GM13976 (cell line): ENCODE results near the gene PLIN4.

ENCODE experiments used
- DNase-seq: peaks from one replicate; pipeline ENCODE4 v3.0.0; 2012; ENCODE audit warnings: low spot score
- in situ Hi-C: fragments of 300-500 bp; cut with MboI; formaldehyde crosslinking; loops from one replicate; pipeline ENCODE4 v1.12.0; 2022; ENCODE audit warnings: low sequenced_read_pairs, mixed read lengths, inconsistent platforms; ENCODE audit not compliant: unreplicated experiment
- TF ChIP-seq, protein P1 (sequence below): IDR thresholded peaks from 2 replicates; pipeline ENCODE4 v1.5.1; 2012; ENCODE audit warnings: borderline replicate concordance, mild to moderate bottlenecking; ENCODE audit not compliant: insufficient read depth; ENCODE audit errors: extremely low read depth, missing control alignments, control extremely low read depth

The PLIN4 gene

GRCh38 chr19:4464815-4465581 is 53.3 kb downstream of the PLIN4 start:
- no peak for DNase-seq
- TF ChIP-seq, protein P1, sequence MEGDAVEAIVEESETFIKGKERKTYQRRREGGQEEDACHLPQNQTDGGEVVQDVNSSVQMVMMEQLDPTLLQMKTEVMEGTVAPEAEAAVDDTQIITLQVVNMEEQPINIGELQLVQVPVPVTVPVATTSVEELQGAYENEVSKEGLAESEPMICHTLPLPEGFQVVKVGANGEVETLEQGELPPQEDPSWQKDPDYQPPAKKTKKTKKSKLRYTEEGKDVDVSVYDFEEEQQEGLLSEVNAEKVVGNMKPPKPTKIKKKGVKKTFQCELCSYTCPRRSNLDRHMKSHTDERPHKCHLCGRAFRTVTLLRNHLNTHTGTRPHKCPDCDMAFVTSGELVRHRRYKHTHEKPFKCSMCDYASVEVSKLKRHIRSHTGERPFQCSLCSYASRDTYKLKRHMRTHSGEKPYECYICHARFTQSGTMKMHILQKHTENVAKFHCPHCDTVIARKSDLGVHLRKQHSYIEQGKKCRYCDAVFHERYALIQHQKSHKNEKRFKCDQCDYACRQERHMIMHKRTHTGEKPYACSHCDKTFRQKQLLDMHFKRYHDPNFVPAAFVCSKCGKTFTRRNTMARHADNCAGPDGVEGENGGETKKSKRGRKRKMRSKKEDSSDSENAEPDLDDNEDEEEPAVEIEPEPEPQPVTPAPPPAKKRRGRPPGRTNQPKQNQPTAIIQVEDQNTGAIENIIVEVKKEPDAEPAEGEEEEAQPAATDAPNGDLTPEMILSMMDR = no peak
- in situ Hi-C loops = no loop called here

DNA sequence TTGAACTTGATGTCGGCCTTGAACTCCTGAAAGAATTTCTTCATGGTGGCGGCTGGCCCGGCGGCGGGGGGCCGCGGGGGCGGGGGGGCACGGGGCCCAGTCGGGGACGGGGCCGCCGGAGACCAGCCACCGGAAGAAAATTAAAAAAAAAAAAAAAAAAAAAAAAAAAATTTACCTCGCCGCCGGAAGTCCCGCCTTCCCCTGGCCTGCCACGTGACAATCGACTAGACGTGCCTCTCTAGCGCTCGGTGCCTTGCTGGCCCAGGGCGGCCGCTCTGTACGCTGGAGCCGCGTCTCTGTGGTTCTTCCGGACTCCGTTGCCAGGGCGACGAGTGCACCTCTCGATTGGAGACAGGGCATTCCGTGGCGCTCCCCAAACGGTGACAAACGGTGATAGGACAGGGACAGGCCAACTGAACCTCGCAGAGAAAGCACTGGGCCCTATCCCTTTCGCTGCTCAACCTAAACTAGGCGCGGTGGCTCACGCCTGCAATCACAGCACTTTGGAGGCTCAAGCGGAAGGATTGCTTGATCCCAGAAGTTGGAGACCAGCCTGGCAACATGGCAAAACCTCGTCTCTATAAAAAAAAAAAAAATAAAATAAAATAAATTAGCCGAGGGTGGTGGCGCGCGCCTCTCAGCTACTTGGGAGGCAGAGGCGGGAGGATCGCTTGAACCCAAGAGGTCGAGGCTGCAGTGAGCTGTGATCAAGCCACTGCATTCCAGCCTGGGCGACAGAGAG is 60.5 kb downstream of the PLIN4 start, which contains the start of gene UBXN6:
Gene UBXN6 (minus strand): TSS at position 141 of the 742 bp plus-strand sequence. CDS start 97 bp downstream, at position 44.
- in situ Hi-C loops = no loop called here
- DNase-seq = peak; percentile 99
- TF ChIP-seq, protein P1 = no peak

DNA sequence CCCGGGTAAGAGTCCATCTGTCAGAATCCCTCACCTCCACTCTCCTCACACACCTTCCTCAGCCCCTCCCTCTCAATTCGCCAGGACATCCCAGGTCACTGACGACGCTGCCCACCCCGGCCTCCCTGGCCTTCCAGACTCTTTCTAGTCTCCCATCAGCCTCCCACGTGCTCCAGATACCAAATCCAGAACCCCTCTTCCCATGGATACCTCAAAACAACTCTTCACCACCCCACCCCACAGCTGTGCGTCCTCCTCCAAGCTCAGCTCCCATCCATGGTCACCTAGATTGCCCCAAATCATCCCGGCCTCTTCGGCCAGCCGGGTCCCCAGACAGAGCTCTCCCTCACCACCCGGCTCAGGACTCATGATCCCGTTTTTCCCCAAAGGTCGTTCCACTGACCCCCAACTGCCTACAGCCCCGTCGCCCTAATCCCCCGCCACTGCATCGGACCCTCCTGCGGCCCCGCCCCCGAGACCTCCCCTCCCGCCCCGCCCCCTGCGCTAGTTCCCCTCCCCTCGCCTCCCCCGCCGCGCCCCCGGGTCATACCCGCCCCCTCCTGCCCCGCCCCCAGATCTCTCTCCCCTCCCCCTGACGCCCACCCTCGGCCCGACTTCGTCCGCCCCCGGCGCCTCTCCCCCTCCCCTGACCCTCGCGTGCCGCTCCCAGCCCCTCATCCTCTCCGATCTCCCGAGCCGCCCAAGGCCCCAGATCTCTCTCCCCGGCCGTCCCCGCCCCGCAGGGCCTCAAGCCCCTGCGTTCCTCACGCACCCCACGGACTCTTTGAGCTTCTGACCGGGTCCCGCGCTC is 61.2 kb downstream of the PLIN4 start:
- in situ Hi-C loops = no loop called here
- TF ChIP-seq, protein P1 = no peak
- peak; percentile 85 for DNase-seq

DNA sequence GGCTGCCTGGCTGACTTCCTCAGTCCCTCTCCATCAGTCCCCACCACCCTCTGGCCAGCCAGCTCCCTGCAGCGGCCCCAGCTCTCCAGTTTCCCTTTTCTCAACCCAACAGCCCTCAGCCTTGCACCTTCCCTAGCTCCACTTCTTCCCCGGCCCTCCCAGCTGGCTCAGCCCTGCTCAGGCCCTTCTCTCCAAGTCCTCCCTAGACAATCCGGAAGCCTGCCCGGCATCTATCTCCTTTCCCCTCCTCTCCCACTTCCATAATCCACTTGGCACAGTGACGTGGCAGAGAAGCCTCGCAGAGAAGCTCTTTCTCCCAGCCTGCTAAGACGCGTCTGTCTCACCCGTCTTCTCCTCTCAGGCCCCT is 61.8 kb downstream of the PLIN4 start:
- in situ Hi-C loops = no loop called here
- DNase-seq = no peak
- TF ChIP-seq, protein P1 = no peak

GRCh38 chr19:4455719-4456475 is 62.4 kb downstream of the PLIN4 start:
- no peak for DNase-seq
- in situ Hi-C loops = no loop called here
- TF ChIP-seq, protein P1 = no peak
